HL-60/S4 treated with phorbol 12-myristate 13-acetate at 8.2 ng/mL for 4 days and 3 days (cell line): Measurements from ENCODE around the gene PSMA5.

Source experiments
- in situ Hi-C: fragments of 300-500 bp; cut with MboI; formaldehyde crosslinking; loops from 2 replicates; pipeline ENCODE4 v1.15.0; 2022; ENCODE audit warnings: low sequenced_read_pairs

PSMA5 gene

GRCh38 chr1:109371341-109371739 lies 54.9 kb downstream of the PSMA5 start:
- in situ Hi-C loops = no loop called here

DNA sequence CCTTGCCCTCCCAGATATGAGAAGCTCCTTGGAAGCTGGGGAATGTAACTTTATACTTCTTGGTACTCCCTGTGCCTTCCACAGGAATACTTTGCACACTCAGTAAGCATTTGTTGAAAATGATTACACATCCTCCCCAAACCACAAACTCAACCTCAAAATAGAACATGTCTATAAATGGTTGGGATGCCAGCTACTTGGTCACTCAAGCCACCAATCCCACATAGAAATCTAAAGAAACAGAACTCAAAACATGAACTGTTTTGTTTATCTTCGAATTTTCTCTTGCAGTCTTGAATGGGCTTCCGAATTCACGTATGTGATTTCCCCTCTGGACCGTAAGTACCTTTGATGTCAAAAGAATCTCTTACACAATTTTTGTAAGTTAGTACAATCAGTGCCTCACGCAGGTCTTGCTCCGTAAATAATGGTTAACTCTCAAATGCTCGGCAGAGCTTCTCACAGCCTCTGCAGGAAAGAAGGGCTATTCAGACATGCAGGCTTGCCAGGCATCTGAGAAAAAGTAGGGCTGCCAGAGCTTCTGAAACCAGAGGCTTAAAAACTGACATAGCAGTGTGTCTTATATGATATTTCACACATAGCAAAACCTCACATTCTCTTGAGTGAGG lies 55.4 kb downstream of the PSMA5 start:
- in situ Hi-C loops = no loop called here

DNA sequence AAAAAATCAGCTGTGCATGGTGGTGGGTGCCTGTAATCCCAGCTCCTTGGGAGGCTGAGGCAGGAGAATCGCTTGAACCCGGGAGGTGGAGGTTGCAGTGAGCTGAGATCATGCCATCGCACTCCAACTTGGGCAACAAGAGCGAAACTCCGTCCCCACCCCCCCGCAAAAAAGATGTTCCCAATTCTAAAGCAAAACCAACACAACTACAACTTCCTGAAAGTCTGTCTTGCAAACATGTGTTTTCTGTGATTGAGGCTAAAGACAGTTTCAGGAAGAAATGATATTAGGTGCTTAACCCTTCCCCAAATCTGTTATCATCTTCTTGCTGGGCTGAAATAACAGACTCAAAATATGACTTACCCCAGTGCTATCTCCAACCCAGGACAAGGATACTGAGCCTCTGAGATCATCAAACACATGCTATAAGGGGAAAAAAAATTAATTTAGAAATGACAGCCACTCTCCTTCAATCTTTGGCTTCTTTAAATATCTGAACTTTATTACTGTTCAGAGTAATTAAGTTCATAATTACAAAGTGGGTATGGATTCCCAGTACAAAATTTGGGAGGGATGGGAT lies 57.0 kb downstream of the PSMA5 start:
- in situ Hi-C loops = no loop called here

DNA sequence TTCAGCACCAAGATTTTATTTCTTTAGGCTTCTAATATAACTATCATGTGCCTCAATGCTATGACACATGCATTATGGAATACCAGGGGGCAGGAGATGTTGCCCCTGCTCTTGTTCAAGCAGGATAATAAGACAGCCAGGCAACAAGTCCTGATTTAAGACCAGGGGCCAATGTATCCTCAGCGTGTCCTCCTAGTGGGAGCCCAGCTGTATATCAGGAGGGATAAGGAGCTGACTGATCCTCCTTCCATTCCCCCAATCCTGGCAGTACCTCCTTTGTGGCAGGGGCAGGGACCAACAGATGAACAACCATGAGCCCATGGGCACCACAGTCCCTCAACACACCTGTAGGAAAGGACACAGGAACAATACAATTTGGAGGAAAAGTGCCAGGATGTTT lies 57.8 kb downstream of the PSMA5 start:
- in situ Hi-C loops = no loop called here

DNA sequence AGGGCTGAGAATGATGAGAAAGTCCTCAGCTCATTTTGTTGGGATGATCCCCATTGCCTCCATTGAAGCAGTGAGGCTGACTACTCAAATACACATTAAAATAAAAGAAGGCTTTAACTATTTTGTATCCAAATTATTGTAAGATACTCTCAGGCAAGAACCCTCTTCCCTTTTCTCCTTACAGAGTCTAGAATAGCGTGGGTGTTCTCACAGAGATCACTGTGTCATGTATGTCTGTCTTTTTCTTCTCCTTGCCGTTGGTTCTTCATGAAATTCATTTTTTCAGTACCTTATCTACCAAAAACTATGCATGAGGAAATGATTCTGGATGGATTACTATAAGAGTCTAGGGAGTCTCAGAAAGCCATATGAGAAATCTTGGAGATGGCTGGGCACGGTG lies 58.6 kb downstream of the PSMA5 start:
- in situ Hi-C loops = no loop called here

DNA sequence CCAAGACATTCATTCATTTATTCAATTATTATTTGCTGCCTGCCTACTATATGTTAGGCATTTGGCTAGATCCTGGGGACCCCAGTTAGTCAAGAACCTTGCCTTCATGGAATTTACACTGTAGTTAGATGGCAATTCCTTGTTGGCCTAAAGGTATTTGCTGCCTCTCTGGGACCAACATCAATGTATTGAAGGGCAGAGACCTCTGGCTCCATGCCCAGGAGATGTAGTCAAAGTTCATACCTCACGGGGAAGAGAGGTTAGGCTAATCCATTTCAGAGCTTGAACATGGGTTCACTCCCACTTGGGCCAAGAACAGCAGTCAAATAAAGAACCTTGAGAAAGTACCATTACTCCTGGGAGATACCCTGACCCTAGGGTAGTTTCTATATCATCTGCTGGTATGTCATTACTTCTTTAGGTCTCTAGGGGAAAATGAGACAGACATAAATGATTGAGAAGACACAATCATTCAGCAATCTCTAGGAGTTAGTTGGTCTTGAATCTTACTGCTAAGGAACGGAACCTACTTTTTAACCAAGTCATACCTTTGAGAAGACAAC lies 60.5 kb downstream of the PSMA5 start:
- in situ Hi-C loops = no loop called here

GRCh38 chr1:109361649-109362048 lies 64.6 kb downstream of the PSMA5 start:
- in situ Hi-C loops = no loop called here

- in situ Hi-C loops = no loop called here
Measured at GRCh38 chr1:109361069-109361468, 65.2 kb downstream of the PSMA5 start.

DNA sequence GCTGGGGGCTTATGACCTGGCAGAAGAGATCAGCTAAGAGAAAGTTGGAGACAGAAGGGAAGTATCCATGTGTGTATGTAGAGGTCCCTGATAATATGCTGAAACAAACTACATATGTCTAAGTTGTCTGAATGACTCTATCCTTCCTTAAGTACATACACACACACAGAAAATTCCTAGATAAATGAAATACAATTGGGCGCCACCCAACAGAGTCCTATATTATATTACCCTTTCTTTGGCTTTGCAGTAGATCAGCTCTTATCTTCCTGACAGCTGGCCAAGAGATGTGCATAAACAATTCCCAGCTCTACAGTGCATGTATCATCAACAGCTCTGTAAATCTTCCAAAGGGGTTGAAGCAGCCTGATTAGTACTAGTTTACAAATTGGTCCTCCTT lies 68.6 kb downstream of the PSMA5 start:
- in situ Hi-C loops = no loop called here

- in situ Hi-C loops = no loop called here
Measured at GRCh38 chr1:109356915-109357314, 69.3 kb downstream of the PSMA5 start.

GRCh38 chr1:109356505-109356904 lies 69.7 kb downstream of the PSMA5 start:
- in situ Hi-C loops = no loop called here

DNA sequence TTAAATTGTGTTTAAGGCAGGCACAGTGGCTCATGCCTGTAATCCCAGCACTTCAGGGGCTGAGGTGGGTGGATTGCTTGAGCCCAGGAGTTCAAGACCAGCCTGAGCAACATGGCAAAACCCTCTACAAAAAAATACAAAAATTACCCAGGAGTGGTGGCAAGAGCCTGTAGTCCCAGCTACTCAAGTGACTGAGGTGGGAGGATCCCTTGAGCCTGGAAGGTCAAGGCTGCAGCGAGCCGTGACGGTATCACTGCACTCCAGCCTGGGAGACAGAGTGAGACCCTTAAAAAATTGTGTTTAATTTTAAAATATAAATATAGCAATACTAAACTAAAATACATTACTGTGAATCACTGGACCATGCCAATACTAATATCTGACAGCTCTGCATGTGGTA lies 71.3 kb downstream of the PSMA5 start:
- in situ Hi-C loops = no loop called here

DNA sequence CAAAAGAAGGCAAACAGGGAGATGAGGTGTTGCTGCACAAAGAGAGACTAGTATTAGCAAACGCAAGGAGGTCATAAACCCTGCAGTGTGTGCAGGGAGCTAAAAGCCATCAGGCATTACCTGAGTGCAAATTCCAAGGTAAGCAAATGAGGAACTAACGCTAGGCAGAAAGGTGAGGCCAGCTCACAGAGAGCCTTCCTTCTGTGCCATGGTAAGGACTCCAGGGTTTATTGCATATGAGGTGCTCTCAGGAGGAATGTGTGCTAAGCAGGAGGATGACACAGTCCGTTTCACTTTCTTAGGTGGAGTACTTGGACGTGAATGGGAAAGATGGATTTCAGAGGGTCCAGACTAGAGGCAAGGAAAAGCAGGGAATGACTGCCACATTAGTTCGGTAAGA lies 74.8 kb downstream of the PSMA5 start:
- in situ Hi-C loops = no loop called here

- in situ Hi-C loops = no loop called here
Measured at GRCh38 chr1:109350655-109351054, 75.6 kb downstream of the PSMA5 start.

DNA sequence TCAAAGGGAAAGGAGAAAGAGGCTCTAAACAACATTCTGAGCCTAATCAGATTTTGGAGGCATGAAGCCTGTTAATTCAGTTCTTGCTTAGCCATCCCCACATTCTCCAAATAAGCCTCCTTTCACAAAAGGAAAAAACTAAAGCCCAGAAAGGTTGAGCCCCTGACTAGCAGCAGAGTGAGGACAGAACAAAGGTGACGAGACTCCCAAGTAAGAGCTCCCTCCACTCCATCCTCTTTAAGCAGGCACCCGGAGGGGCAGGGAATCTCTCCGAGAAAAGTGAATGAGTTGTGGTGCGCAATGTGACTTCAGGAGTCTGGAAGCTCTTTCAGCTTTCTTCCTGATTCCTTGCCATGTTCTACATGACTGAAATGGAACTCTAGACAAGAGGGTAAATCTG lies 76.1 kb downstream of the PSMA5 start:
- in situ Hi-C loops = no loop called here
